ENCODE results near the gene GHR.

GRCh38 chr5:42514754-42515153 lies 91.5 kb downstream of the GHR start:
- TF ChIP-seq EP300 (IDR thresholded peaks at IDR 0.05; ENCODE audit: low read depth) (no peak), POLR2A (IDR thresholded peaks at IDR 0.05) (no peak)
